Measurements from ENCODE around the gene INSL4.

Gene INSL4

GRCh38 chr9:5231212-5231611, at the start of gene INSL4:
TSS of gene INSL4 (plus strand) at chr9:5231419. CDS start at chr9:5231524, 105 bp downstream.
- no peak for DNase-seq

- no peak for DNase-seq
Observed at GRCh38 chr9:5184776-5185175, 46.4 kb upstream of the INSL4 start.

GRCh38 chr9:5185220-5185840, 45.9 kb upstream of the INSL4 start, which contains the start of gene INSL6:
TSS of gene INSL6 (minus strand) at chr9:5185639. CDS start at chr9:5185602, 37 bp downstream.
- no peak for DNase-seq

GRCh38 chr9:5186416-5187169, 44.6 kb upstream of the INSL4 start:
- DNase-seq: peak; percentile 46

- DNase-seq: no peak
Observed at GRCh38 chr9:5188060-5188984, 42.9 kb upstream of the INSL4 start.

- DNase-seq: no peak
Observed at GRCh38 chr9:5191985-5192384, 39.2 kb upstream of the INSL4 start.

GRCh38 chr9:5193345-5193744, 37.9 kb upstream of the INSL4 start:
- DNase-seq: no peak

GRCh38 chr9:5195463-5195862, 35.8 kb upstream of the INSL4 start:
- DNase-seq: no peak

GRCh38 chr9:5205071-5205470, 26.1 kb upstream of the INSL4 start:
- DNase-seq: no peak

GRCh38 chr9:5230554-5230953, 665 bp upstream of the INSL4 start:
- no peak for DNase-seq

GRCh38 chr9:5263351-5264218, 32.4 kb downstream of the INSL4 start:
- peak; percentile 1 for DNase-seq

- DNase-seq: no peak
Observed at GRCh38 chr9:5264219-5264595, 33.0 kb downstream of the INSL4 start.

GRCh38 chr9:5265939-5266338, 34.7 kb downstream of the INSL4 start:
- no peak for DNase-seq

- DNase-seq: no peak
Observed at GRCh38 chr9:5269249-5269715, 38.1 kb downstream of the INSL4 start.

- DNase-seq: no peak
Observed at GRCh38 chr9:5274770-5275169, 43.6 kb downstream of the INSL4 start.

- no peak for DNase-seq
Observed at GRCh38 chr9:5278486-5278885, 47.3 kb downstream of the INSL4 start.

All from NCI-H510A treated with DMSO at 0.1 percent for 48 hours (cell line).